22Rv1 (cell line): ENCODE measurements around the gene AR.

Experiments used
- H3K27ac ChIP-seq: fragments of 450-650 bp; 2 replicates; pipeline ENCODE4 v1.5.1; 2017
- CTCF ChIP-seq: fragments of 450-650 bp; IDR thresholded peaks from 2 replicates; pipeline ENCODE4 v1.5.1; 2017; ENCODE audit warnings: mild to moderate bottlenecking
- ZFX ChIP-seq: fragments of 450-650 bp; IDR thresholded peaks from 2 replicates; pipeline ENCODE4 v1.6.1; 2017; ENCODE audit warnings: antibody characterized with exemption, borderline replicate concordance

The AR gene

GRCh38 chrX:67587946-67588624 lies 44.3 kb downstream of the AR start:
- peak overlapping the region; percentile 98 for H3K27ac ChIP-seq
- no peak for TF ChIP-seq CTCF
- no peak for TF ChIP-seq ZFX

- peak overlapping the region; percentile 98 for H3K27ac ChIP-seq
- TF ChIP-seq ZFX (no peak), CTCF (no peak)
Measured at GRCh38 chrX:67596839-67597790, 53.3 kb downstream of the AR start.

GRCh38 chrX:67599532-67599931 lies 55.7 kb downstream of the AR start:
- TF ChIP-seq ZFX (no peak), CTCF (no peak)
- H3K27ac ChIP-seq, result peak overlapping the region; percentile 98

- TF ChIP-seq ZFX (no peak), CTCF (no peak)
Measured at GRCh38 chrX:67601771-67602170, 58.0 kb downstream of the AR start.

GRCh38 chrX:67604979-67605703 lies 61.3 kb downstream of the AR start:
- TF ChIP-seq CTCF (no peak), ZFX (no peak)
- H3K27ac ChIP-seq, result peak overlapping the region; percentile 53

More at GRCh38 chrX:67601771-67602170, 58.0 kb downstream of the AR start:
- H3K27ac ChIP-seq, result peak overlapping the region; percentile 53

GRCh38 chrX:67607466-67607865 lies 63.6 kb downstream of the AR start:
- no peak for TF ChIP-seq CTCF
- no peak for TF ChIP-seq ZFX
- H3K27ac ChIP-seq, result peak overlapping the region; percentile 53
